T-helper 2 cell treated with Interferon-gamma antibody and Interleukin-4, amounts not matched to agents 100 ng/mL and 5 ng/mL, for 36 hours (primary cell): ENCODE measurements around the gene ADCY6. TPM values are rescaled to one million over a fixed set of nuclear protein-coding genes. Genes with fewer than 3 reads are reported as not detected.

Experiments used
- intact Hi-C: fragments of 100-400 bp; cut with micrococcal nuclease; formaldehyde crosslinking; loops from one replicate; pipeline ENCODE4 v1.15.1; 2023
- total RNA-seq: library from RNA; stranded (reverse); gene quantifications from 2 replicates; pipeline ENCODE4 v1.2.3, GENCODE V29; 2022

ADCY6 gene
- total RNA-seq, 1 donor from 2014 or later = 0.09 TPM

DNA sequence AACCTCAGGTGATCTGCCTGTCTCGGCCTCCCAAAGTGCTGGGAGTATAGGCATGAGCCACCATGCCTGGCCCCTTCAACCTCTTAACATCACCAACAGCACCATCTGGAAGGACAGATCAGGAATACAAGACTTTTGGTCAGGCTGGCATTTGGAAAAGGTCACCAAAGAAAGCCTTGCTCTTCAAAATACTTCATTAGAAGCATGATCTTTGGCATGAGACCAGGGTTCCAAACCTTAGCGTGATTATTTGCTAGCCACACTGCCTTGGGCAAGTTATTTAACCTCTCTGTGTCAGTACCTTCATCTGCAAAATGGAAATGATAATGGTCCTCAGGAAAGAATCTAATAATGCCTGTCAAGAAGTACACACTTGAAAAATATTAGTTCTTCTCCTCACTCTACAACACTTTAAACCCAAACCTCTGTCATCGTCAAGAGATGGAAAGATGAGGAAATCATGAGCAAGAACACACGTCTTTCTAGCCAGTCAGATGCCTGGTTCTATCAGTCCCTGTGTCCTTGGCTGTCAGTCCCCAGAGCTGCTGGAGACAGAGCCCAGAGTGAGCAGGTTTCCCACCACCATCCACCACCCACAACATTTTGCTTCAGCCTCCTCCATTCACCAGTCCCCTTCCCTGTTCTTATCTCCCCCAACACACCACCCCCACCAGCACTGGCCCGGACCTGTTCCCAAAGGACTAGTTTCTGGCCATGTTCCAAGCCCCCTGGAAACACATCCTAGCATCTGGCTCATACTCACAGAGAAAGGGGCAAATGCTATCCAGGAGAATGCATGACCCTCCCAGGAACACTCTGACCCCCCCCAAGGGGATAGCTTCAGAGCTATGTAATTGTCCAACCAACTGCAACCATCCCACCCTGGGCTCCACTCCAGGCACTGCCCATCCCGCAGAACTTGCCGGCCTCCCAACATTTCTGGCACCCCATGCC is 2.0 kb downstream of the ADCY6 start:
- intact Hi-C loops = no loop called here

DNA sequence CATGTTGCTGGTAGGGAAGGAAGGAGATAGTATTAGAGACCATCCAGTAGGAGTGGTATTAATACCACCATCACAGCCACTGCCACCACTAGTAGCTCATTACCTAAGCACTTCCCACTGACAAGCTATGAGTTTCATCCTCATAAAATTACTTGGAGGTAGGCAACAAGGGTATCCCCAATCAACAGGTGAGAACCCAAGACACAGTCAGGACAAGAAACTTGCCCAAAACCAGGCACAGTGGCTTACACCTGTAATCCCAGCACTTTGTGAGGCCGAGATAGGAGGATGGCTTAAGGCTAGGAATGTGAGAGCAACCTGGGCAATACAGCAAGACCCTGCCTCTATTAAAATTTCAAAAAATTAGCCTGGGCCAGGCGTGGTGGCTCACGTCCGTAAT is 5.5 kb downstream of the ADCY6 start:
- intact Hi-C loops = no loop called here

DNA sequence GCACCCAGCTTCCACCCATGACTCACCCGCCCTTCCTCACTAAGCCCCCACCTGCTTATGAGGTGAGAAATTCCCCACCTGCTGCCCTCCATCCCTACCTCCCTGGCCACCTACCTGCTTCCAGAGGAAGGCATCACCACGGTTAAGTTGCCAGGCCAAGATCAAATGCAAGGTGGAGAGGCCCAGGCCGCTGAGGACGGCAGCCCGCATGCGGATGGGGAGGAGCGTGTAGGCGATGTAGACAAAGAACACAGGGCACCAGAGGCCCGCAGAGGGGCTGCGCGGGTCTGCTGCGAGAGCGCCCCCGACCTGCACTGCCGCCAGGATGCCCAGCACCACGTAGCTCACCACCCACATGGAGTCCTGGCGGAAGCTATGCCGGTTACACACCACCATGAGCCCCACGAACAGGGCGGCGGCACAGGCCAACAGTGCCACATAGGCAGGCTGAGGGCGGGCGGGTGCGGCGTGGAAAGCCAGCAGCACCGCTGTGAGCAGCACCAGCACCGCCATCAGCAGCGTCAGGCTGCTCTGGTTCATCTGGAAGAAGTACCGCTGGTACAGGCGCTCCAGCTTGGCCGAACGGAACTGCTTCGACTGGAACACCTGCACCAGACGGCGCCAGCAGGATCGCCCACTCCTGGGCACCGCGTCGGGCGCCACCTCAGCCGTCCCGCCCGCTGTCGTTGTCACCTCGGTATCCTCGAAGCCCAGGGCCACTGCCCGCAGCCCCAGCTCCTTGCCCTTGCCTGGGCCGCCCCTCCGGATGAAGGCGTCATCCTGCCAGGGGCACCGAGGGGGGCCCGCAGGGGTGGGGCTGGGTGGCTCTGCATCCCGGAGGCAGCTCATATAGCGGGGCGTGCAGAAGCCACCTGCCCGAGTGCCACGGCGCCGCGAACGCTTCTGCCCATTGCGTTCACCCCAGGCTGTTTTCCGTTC is 6.2 kb downstream of the ADCY6 start:
- intact Hi-C loops = no loop called here

DNA sequence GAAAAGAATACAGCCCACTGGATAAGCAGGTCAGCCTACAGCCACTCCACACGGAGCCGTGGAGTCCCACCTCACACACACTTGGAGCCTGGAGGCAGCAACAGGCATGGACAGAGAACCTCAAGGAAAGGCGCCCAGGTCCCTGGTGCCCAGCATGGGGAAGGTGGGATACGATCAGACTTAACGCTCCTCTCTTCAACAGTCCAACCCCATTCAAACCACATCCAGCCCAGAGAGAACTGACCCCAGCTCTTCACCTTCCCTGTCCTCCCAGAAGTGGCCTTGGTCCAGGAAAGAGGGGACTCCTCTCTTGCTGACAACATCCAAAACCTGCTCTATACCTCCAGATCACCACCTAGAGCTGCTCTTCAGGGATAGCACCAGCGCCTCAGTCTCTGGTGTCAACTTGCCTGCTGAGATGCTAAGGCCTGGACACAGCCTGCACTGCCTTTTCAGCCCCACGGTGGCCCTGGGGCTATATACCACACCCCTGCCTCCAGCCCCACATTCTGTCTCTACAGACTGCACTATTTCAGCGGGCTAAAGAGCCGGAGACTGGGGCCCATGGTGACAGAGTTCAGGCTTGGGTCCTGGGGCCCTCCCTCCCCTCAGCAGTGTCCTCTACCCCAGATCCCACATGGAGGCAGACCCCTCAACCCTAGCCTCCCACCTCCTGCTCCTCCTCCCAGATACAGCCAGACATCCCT is 7.0 kb downstream of the ADCY6 start:
- intact Hi-C loops = no loop called here

DNA sequence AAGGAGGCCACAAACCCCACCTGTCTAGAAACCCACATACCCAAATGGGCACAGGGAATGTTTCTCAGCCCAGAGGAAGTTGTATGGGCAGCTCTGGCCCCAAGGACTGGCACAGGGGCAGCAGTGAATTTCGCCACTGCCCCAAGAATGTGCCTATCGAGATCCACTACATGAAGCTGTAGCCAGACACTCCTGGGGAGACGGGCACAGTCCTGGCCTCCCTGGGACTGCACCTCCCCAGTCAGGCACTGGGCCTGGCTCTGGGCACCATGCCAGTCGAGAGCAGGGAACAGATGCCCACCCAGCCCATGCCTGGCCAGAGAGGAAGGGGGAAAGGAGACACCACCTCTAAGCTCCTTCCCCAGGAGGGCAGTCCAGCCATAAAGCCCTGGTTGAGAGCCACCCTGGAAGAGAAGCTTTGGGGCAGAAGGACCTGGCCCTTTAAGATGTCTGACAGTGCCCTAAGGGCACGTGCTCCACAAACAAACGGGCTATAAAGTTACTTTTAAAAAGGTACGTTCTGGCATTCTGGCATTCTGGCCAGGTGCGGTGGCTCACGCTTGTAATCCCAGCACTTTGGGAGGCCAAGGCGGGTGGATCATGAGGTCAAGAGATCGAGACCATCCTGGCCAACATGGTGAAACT is 8.4 kb downstream of the ADCY6 start:
- intact Hi-C loops = no loop called here

DNA sequence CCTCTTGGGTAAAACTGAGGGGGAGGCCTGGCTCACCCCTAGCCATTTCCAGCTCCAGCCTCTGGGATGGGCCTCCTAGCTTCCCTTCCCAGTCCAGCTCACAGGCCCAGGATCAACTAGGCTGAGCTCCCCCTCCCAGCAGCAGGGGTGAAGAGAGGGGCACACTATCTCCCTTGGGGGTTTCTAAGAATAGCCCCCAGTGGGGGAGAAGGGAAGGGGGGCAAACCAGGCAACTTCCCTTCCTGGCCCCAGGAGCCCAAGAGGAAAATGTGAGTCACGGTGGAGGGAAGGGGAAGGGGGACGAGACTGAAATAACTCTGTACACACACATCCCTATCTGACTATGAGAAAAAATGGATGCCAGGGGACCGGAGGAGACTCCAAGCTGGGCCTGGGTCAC is 9.0 kb downstream of the ADCY6 start:
- intact Hi-C loops = no loop called here

DNA sequence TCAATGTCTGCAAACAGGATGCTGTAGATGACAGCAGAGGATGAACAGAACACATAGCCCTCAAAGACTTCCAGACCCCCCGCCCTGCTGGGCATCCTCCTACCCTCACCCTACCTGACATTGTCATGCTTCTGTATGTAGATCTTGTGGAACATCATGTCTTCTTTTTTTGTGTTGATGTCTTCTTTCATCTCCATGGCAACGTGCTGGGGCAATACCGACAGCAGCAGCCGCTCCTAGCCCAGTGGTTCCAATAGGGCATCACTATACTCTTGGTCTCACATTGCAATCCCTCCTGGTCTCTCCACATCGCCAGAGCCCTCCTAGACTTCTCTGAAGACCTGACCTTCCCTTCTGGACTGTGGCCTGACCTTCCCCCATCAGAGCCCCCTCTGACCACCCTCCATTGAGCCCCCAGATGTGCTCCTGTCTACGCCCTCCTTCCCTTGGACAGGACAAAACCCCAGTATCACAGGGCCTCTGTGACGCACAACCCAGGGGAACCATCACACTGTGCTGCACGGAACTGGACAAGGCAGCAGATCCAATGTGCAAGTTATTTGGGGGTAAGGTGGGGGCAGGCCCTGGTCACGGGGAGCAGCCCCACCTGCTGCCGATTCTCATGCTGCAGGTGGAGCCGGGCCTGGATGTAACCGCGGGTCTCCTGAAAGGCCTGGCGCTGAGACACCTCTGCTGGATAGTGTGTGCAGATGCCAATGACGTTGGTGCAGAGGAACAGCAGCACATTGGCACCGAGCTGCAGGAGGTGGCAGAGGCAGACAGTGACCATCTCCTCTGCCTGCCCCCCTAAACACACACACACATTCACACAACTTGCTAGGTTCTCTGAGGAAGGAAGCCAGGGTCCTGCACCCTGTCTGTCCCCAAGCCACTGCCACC is 11.1 kb downstream of the ADCY6 start:
- intact Hi-C loops = no loop called here

DNA sequence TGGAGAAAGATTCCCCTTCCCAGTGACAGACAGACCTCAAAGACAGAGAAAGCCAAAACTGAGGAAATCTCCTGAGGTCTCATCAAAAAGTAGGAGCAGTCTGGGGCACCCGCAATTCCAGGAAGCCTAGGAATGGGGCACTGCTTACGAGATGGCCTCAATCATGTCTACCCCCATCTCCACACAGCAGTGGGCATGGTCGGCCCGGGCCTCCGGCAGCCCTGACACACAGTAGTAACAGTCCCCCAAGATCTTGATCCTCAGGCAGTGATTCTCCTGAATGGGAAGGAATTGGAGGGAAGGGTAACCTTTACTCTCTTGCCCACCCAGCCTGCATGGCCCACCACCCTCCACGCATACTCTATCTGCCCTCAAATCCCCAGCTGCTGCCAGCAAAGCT is 11.9 kb downstream of the ADCY6 start:
- intact Hi-C loops = no loop called here

DNA sequence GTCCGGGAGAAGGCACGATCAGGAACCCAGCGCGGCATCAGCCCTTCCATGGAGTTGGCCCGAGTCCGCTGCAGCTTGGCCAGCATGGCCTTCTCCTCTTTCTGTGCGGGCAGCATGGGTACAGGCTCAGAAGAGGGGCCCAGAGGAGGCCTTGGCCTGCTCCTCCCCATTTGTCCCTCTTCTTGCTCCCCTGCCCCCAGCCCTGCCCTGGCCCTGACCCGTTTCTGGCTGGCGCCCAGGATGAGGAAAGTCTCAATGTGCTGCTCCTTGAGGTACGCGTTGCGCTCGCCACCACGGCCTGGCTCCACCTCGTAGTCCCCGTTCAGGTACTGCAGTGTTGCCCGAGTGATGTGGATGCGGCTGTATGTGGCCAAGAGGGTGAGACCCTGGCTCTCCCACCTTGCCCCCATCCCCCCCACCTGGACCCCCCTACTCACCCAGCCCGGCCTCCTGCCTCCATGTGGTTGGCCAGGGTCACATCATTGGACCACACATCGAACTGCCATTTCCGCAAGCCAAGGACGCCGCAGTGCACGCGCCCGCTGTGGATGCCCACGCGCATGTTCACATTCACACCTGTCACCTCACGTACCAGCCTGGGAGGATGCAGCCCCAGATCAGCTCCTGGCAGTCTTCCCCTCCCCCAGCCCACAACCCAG is 12.8 kb downstream of the ADCY6 start:
- intact Hi-C loops = no loop called here

DNA sequence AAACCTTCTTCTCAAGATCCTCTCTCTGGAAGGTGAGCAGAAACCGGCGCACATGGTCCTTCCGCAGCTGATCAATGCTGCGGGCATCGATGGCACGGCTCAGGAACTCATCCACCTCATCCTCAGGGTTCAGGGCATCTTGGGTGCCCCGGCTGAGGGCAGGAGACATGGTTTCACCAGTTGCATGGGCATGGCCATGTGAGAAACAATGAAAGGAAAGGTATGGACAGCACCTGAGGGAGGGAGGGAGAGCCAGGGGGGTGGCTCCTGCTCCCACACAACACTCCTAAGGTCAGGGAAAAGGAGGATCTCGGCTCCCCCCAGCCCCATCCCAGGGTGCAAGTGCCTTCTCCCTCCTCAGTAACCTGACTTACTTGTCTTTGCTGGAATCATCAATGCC is 13.6 kb downstream of the ADCY6 start:
- intact Hi-C loops = no loop called here

DNA sequence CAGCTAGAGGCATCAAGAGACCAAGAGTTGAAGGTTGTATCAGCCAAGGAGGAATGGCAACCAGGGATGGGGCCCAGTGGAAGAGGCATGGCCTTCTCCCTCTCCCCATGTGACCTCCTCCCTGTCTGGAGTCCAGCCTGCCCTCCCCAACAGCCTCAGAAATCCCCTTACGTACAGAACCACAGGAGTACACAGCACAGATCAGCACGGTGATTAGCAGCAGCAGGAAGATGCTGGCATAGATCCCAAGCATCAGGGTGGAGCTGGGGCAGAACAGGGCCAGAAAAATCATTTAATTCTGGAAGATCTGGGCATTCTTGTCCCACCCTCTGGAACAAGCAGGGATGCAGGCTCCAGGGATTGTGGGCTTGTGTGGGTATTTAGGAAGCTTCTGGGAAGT is 14.4 kb downstream of the ADCY6 start:
- intact Hi-C loops = no loop called here

DNA sequence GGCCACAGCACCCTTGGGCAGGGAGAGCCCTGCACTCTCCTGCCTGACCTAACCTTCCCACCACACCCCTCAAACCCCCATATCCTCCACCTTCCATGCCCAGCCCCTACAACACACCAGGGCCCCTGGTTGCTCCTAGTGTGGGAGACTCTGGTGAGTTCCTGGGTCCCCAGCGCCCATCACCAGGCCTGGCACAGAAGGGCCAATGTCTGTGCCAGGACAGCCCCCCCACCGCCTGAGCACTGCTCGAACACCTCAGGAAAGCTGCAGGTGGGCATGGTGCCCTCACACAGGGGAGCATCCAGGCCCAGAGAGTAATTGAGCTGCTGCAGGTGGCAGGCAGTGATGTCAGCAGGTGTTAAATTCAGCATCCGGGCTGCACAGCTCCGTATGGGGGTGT is 15.2 kb downstream of the ADCY6 start:
- intact Hi-C loops = no loop called here

DNA sequence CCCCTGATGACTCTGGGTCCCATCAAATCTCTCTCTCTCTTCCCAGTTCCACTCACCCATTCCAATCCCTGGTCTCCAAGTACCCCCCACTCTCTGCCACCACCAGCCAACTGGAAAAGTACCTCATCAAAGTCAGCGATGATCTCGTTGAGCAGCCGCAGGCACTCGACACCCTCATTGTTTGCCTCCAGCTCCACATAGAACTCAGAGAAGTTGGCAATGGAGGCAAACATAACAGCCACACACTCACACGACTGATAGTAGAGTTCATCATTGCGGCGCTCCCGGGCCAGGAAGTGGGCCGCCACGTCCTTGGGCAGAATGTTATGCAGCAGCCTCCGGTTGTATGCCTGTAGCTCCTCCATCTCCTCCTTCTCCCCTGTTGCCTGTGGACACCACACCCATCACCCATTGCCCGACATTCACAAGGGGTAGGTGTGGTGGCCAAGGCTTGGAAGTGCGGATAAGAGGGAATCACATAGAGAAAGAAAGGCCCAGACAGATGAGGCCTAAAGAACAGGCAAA is 17.2 kb downstream of the ADCY6 start:
- intact Hi-C loops = no loop called here

DNA sequence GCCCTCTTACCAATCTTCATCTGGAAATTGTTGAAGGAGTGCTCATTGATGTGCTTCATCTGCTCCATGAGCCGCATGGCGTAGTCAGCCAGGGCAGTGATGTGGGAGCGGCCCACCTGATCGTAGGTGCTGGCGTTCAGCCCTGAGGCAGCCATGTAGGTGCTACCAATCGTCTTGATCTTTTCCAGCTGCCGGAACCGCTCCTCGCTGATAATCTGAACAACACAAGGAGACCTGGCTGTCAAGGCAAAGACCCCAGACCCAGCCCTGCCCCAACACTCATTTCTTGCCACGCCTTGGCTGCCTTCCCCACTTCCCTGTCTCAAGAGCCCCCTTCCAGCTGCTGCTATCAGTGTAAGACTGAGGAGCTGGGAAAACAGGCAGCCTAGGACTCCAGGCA is 18.1 kb downstream of the ADCY6 start:
- intact Hi-C loops = no loop called here

DNA sequence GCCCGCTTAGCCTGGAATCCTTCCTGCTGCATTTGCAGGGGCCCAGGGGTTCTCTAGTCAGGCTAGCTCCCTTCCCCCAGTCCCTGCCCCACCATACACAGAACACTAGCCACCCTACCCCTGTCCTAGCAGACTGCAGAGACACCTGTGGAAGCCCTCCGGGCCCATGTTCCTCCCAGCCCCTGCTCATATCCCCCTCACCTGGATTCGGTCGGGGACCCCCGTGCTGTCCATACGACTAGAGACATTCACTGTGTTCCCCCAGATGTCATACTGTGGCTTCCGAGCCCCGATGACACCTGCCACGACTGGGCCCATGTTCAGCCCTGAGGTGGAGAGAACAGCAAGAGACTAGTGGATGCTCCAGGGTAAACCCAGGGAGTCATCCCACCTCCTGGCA is 20.2 kb downstream of the ADCY6 start:
- intact Hi-C loops = no loop called here

DNA sequence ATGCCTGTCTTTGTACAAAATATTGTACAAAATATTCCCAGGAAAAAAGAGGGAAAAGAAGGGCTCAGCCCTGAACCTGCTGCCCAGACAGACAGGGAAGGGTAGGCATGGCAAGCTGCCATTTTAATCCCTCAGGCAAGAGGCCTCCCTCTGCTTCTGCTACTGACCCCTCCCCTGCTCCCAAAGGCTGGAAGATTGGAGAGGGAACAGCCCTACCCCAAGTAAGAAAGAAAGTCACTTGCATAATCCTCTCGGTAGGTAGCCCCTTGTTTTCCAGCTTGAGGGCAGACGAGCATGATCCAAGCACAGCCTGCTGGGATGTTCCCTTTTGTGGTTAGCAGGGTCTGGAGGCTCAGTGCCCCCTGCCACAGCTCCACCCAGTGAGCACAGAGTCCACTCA is 20.7 kb downstream of the ADCY6 start:
- intact Hi-C loops = no loop called here

DNA sequence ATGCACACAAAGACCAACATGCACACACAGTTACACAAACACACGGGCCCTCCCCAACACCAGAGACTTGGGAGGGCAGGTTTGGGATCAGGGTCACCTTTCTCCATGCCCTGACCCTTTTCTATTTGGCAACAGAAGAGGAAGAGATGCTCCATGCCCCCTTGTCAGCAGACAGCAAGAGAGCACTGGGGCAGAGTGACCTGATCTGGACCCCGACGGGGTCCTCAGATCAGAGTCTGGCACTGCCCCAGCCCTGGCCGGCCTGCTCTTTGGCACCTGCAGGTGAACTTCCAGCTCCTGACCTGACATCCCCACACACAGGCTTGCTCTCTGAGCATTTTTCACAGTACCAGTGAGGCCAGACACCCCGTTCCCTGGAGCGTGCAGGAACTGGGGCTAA is 21.4 kb downstream of the ADCY6 start:
- intact Hi-C loops = no loop called here

DNA sequence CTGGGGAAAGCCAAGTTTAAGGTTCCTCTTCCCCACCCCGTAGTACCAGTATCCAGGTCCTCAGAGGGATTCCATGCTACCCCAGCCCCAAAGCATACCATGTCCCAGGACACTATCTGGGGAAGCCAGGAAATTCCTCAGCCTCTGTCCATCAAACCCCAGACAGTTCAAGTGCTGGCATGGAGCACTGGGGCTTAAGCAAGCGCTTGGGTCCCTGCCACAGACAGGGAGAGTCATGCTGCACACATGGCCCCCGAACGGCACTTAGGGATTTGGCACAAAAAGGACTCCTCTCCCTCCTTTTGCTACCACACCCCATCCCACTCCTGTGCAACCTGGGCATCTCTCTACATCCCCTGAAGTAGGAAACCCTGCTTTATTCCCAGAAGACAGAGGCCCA is 21.8 kb downstream of the ADCY6 start:
- intact Hi-C loops = no loop called here

DNA sequence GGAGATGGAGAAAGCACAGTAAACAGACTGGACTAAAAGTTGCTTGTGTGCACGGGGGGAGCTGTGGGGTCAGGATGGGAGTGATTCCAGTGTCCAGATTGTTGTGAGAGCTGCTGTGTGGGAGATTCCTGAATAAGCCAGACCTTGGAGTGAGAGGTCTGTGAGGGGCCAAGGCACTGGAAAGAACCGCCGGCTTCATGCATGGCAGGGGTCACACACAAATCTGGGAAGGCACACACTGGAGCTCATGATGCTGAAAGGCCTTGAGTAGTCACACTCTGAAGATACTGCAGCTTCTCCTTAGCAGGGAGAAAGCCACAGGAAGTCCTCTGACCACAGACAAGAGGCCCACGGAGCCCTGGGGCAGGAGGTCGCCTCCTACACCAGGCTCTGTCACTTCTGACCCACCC is 23.1 kb downstream of the ADCY6 start:
- intact Hi-C loops = no loop called here
